C4-2B (cell line): ENCODE data around the gene BCL11B.

Experiments
- CTCF ChIP-seq: fragments of 450-650 bp; conservative IDR thresholded peaks from 2 replicates; pipeline ENCODE4 v1.5.1; 2017; ENCODE audit warnings: mild to moderate bottlenecking
- ZFX ChIP-seq: fragments of 450-650 bp; IDR thresholded peaks from 2 replicates; pipeline ENCODE4 v1.6.1; 2017

- no peak for TF ChIP-seq CTCF
- no peak for TF ChIP-seq ZFX
These were observed 63.7 kb downstream of the BCL11B start for GRCh38 chr14:99208318-99208717.
